SJCRH30 (cell line): Measurements from ENCODE around the gene NLK. TPM values are rescaled to one million over a fixed set of nuclear protein-coding genes. Genes with fewer than 3 reads are reported as not detected.

ENCODE experiments used
- DNase-seq, 2 experiments: peaks; one replicate each; pipeline ENCODE4 v3.0.0-alpha.2; 2015 to 2020
- H3K27ac ChIP-seq: fragments of 250-450 bp; sonication (Bioruptor Pico); 2 replicates; pipeline ENCODE4 v1.5.1; 2020; ENCODE audit warnings: mild to moderate bottlenecking, moderate library complexity
- H3K27me3 ChIP-seq: fragments of 250-450 bp; sonication (Bioruptor Pico); 2 replicates; pipeline ENCODE4 v1.5.1; 2020; ENCODE audit warnings: mild to moderate bottlenecking, moderate library complexity
- H3K36me3 ChIP-seq: fragments of 250-450 bp; sonication (Bioruptor Pico); 2 replicates; pipeline ENCODE4 v1.5.1; 2020; ENCODE audit warnings: mild to moderate bottlenecking, moderate library complexity
- H3K4me1 ChIP-seq: fragments of 250-450 bp; sonication (Bioruptor Pico); 2 replicates; pipeline ENCODE4 v1.5.1; 2020; ENCODE audit warnings: mild to moderate bottlenecking, moderate library complexity
- H3K4me3 ChIP-seq: fragments of 250-450 bp; sonication (Bioruptor Pico); 2 replicates; pipeline ENCODE4 v1.5.1; 2020; ENCODE audit warnings: mild to moderate bottlenecking, moderate library complexity
- H3K9me3 ChIP-seq: fragments of 250-450 bp; sonication (Bioruptor Pico); replicated peaks from 2 replicates; pipeline ENCODE4 v1.5.1; 2020; ENCODE audit warnings: mild to moderate bottlenecking, moderate library complexity
- total RNA-seq: library from RNA; depleted of rRNA; stranded (reverse); fragments of >200 nt; shearing (Covaris generic); gene quantifications from 2 replicates; pipeline ENCODE4 v1.2.3, GENCODE V29; 2014

Gene NLK
- total RNA-seq, 1 experiment from 2014 or later, result 27.8 TPM

GRCh38 chr17:28045304-28045703, 2.8 kb downstream of the NLK start:
- DNase-seq, result no peak
- no peaks in the 10 kb centered on the region for H3K27me3 ChIP-seq
- H3K9me3 ChIP-seq, result no peaks in the 10 kb centered on the region
- H3K4me1 ChIP-seq, result peaks cover 8% of the 10 kb centered on the region; the same call in 1 of the 2 replicates
- H3K27ac ChIP-seq, result no peak overlapping the region
- no peak overlapping the region for H3K4me3 ChIP-seq
- H3K36me3 ChIP-seq, result peaks cover 10% of the 10 kb centered on the region

DNA sequence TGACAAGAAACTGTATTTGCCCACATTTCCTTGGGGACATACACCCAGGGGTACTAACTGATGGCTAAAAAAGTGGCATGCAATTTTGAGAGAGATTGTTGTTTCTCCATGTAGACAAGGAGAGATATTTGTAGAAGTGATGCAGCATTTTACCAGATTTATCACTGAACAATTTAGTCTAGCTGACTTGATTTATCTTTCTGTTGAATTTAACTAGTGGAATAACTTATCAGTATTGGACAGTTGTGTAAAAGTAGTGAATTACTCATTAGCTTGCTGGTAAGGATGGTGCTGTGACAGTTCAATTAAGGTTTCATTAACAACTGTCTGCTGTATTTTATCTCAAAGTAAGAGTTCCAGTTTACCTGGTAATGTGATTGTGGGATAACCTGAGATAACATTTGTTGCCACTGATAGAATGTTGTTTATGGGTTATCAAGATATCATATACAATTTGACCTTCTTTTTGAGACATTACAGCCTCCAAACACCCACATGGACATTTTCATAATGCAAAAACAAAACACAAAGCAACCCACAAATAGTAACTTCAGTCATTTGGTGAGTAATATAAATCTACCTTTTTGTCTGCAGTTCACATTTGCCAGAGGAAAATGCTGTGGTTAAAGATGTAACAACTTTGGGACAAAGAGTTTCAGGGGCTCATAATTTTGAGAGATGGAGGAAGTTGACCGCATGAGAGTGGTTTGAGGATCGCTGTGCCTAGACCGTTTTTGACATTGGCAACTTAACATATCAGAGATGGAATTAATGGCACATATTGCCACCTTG, 3.8 kb downstream of the NLK start:
- H3K27ac ChIP-seq, result no peak overlapping the region
- no peak overlapping the region for H3K4me3 ChIP-seq
- H3K27me3 ChIP-seq, result no peaks in the 10 kb centered on the region
- no peaks in the 10 kb centered on the region for H3K9me3 ChIP-seq
- H3K36me3 ChIP-seq, result peaks cover 10% of the 10 kb centered on the region
- peaks cover 8% of the 10 kb centered on the region; the same call in 1 of the 2 replicates for H3K4me1 ChIP-seq
- no peak for DNase-seq

GRCh38 chr17:28047806-28048205, 5.3 kb downstream of the NLK start:
- peak in 1 of 2 experiments; percentile 28 for DNase-seq
- no peak overlapping the region for H3K27ac ChIP-seq
- H3K27me3 ChIP-seq, result no peaks in the 10 kb centered on the region
- H3K4me1 ChIP-seq, result peaks cover 8% of the 10 kb centered on the region; the same call in 1 of the 2 replicates
- no peak overlapping the region for H3K4me3 ChIP-seq
- H3K9me3 ChIP-seq, result no peaks in the 10 kb centered on the region
- H3K36me3 ChIP-seq, result peaks cover 10% of the 10 kb centered on the region

DNA sequence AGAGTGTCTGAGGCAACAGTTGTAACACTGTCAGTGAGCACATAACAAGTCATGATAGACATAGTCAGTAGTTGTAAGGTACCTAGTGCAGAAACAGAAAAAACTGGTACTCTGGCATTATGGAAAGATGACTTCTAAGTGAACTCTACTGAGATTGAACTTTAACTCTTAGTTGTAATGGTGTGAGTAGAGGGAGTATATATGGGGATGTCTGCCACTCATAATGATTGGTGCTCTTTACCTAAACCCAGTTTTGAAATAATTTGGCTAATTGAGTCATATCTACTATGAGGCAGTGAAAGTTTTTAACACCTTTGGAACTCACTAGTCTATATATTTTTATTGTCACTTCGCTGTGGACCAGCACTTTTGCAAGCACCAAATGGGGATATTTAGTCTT, 6.6 kb downstream of the NLK start:
- Histone ChIP-seq H3K27me3 (no peaks in the 10 kb centered on the region), H3K9me3 (no peaks in the 10 kb centered on the region), H3K4me1 (peaks cover 2% of the 10 kb centered on the region; the same call in 1 of the 2 replicates), H3K4me3 (no peak overlapping the region), H3K36me3 (peaks cover 10% of the 10 kb centered on the region), H3K27ac (no peak overlapping the region)
- DNase-seq, result no peak

DNA sequence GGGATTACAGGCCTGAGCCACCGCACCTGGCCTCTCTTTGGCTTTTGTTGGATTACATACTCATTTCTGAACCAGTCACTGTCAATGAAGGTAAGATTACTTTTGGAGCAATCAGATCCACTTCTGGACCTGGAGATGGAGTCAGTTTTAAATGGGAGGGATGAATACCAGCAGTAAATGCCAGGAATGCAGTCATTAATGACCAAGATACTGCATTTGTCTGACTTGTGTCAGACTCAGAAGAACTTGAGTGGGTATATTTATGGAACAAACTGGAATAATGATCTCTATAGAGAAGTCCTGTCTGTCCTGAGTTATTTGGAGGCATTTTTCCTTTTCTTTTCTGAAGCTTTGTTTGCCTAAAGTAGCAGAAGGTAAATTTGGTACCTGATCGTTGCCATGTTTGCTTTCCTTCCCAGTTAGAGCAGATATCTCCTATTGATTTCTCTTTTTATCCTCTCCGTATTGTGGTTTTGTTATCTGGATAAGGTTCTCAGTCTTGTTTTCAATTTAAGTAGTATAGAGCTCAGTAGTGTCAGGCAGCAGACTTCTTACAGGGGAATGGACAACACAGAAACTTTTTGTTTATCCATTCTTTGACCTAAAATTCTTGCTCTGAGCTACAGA, 10.7 kb downstream of the NLK start:
- no peaks in the 10 kb centered on the region for H3K27me3 ChIP-seq
- DNase-seq, result no peak
- H3K9me3 ChIP-seq, result no peaks in the 10 kb centered on the region
- no peak overlapping the region for H3K27ac ChIP-seq
- peaks cover 2% of the 10 kb centered on the region; the same call in 1 of the 2 replicates for H3K36me3 ChIP-seq
- H3K4me3 ChIP-seq, result no peak overlapping the region
- H3K4me1 ChIP-seq, result no peaks in the 10 kb centered on the region

DNA sequence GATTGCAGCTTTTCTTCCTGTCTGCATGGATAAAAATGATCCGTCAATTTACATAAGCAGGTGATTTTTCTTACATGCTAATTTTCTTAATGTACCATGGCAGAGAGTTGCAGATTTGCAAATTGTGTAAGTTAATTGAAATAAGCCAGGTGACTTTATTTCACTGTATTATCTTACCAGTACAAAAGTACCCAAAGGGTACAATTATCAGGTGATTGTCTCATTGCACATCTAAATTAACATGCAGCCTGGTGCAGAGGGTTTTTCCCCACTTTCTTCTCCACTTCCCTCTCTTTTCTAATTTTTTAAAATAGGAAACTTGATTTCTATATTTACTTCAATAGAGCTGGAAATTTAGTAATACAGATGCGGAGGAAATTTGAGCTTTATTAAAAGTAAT, 11.2 kb downstream of the NLK start:
- H3K9me3 ChIP-seq, result no peaks in the 10 kb centered on the region
- H3K4me3 ChIP-seq, result no peak overlapping the region
- no peaks in the 10 kb centered on the region for H3K36me3 ChIP-seq
- H3K27ac ChIP-seq, result no peak overlapping the region
- no peak for DNase-seq
- no peaks in the 10 kb centered on the region for H3K4me1 ChIP-seq
- no peaks in the 10 kb centered on the region for H3K27me3 ChIP-seq

- no peak for DNase-seq
- H3K9me3 ChIP-seq, result no peaks in the 10 kb centered on the region
- H3K4me3 ChIP-seq, result no peak overlapping the region
- H3K27ac ChIP-seq, result no peak overlapping the region
- no peaks in the 10 kb centered on the region for H3K36me3 ChIP-seq
- no peaks in the 10 kb centered on the region for H3K27me3 ChIP-seq
- H3K4me1 ChIP-seq, result no peaks in the 10 kb centered on the region
Measured at GRCh38 chr17:28055546-28056275, 13.2 kb downstream of the NLK start.

- H3K4me3 ChIP-seq, result no peak overlapping the region
- H3K27me3 ChIP-seq, result no peaks in the 10 kb centered on the region
- H3K27ac ChIP-seq, result no peak overlapping the region
- H3K9me3 ChIP-seq, result no peaks in the 10 kb centered on the region
- no peaks in the 10 kb centered on the region for H3K36me3 ChIP-seq
- no peaks in the 10 kb centered on the region for H3K4me1 ChIP-seq
- no peak for DNase-seq
Measured at GRCh38 chr17:28056276-28056620, 13.8 kb downstream of the NLK start.

GRCh38 chr17:28057731-28058246, 15.3 kb downstream of the NLK start:
- no peaks in the 10 kb centered on the region for H3K27me3 ChIP-seq
- H3K27ac ChIP-seq, result no peak overlapping the region
- H3K4me1 ChIP-seq, result no peaks in the 10 kb centered on the region
- no peak for DNase-seq
- H3K36me3 ChIP-seq, result no peaks in the 10 kb centered on the region
- no peaks in the 10 kb centered on the region for H3K9me3 ChIP-seq
- no peak overlapping the region for H3K4me3 ChIP-seq

- Histone ChIP-seq H3K4me3 (no peak overlapping the region), H3K4me1 (no peaks in the 10 kb centered on the region), H3K27ac (no peak overlapping the region), H3K9me3 (no peaks in the 10 kb centered on the region), H3K27me3 (no peaks in the 10 kb centered on the region), H3K36me3 (no peaks in the 10 kb centered on the region)
- DNase-seq, result no peak
Measured at GRCh38 chr17:28059675-28060074, 17.2 kb downstream of the NLK start.

DNA sequence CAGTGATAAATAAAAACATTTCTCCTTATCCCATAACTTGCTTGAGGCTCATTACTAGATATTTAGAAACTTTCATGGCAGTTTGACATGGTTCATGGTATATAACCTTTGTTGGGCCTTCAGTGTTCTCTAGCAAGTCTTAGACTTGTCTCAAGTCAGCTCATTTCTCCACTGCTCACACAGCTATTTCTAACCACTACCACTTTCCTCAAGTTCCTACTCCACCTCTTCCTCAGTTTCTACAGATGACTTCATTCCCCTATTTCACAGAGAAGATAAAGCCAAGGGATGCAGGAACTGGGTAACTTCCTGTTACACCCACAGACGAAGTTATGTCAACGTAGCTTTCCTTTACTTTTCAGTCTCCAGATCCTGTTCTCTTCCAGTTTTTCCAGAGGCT, 23.2 kb downstream of the NLK start:
- H3K4me3 ChIP-seq, result no peak overlapping the region
- H3K27ac ChIP-seq, result no peak overlapping the region
- no peak for DNase-seq
- no peaks in the 10 kb centered on the region for H3K4me1 ChIP-seq
- no peaks in the 10 kb centered on the region; the same call in 1 of the 2 replicates for H3K9me3 ChIP-seq
- H3K36me3 ChIP-seq, result no peaks in the 10 kb centered on the region
- H3K27me3 ChIP-seq, result no peaks in the 10 kb centered on the region

DNA sequence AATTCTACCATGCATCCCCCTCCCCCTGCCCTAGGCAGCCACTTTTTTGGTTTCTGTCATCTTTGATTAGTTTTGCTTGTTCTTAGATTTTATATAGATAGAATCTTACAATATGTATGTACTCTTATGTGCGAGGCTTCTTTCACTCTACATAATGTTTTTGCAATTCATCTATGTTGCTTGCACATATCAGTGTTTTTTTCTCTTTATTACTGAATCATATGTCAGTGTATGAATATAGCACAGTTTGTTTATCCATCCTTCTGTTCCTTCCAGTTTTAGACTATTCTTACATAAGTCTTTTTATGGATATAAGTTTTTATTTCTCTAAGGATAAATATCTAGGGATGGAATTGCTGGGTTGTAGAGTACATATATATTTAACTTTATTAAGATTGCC, 26.6 kb downstream of the NLK start:
- H3K36me3 ChIP-seq, result peaks cover 4% of the 10 kb centered on the region; the same call in 1 of the 2 replicates
- peaks cover 9% of the 10 kb centered on the region for H3K9me3 ChIP-seq
- H3K27me3 ChIP-seq, result no peaks in the 10 kb centered on the region
- no peak overlapping the region for H3K27ac ChIP-seq
- no peaks in the 10 kb centered on the region for H3K4me1 ChIP-seq
- H3K4me3 ChIP-seq, result no peak overlapping the region
- no peak for DNase-seq

DNA sequence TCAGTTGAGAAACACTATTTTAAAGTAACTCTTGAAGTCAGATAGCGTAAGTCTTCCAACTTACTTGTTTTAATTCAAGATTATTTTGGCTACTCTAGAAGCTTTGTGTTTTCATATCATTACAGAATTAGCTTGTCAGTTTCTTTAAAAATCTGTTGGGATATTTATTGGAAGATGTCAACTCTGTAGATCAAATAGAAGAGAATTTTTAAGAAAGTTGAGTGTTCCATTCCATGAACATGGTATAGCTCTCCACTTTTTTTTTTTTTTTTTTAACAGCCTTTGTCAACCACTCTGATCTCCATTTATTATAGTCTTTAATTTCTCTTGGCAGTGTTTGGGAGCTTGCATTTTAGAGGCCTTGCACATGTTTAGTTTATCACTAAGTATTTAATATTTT, 28.7 kb downstream of the NLK start:
- Histone ChIP-seq H3K27ac (no peak overlapping the region), H3K9me3 (peaks cover 9% of the 10 kb centered on the region), H3K4me3 (no peak overlapping the region), H3K4me1 (no peaks in the 10 kb centered on the region), H3K27me3 (no peaks in the 10 kb centered on the region), H3K36me3 (peaks cover 4% of the 10 kb centered on the region; the same call in 1 of the 2 replicates)
- no peak for DNase-seq

DNA sequence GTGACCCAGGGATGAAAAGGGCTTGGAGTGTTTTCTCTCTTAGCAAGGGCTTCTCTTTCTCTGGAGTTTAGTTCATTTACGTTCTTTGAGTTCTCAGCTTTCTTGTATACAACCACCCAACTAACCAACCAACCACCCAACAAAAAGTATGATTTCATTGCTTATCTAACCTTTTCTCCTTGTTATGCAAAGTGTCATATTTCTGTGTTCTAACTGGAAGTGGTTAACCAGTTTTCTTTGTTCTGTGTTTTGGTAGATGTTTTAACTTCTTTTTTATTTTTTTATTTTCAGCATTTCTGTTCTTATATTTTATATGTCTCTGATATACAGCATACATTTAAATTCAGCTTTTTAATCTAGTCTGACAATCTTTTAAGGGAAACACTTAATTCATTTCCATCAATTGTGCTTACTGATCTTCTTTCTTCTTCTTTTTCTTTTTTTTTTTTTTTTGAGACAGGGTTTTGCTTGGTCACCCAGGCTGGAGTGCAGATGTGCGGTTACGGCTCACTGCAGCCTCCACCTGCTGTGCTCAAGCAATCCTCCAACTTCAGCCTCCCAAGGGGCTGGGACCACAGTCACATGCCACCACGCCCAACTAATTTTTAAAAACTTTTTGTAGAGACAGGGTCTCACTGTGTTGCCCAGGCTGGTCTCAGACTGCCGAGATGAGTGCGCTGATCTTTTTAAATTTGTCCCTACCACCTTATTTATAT, 29.6 kb downstream of the NLK start:
- Histone ChIP-seq H3K4me1 (no peaks in the 10 kb centered on the region), H3K27me3 (no peaks in the 10 kb centered on the region), H3K9me3 (peaks cover 9% of the 10 kb centered on the region), H3K36me3 (peaks cover 4% of the 10 kb centered on the region; the same call in 1 of the 2 replicates), H3K27ac (no peak overlapping the region), H3K4me3 (no peak overlapping the region)
- DNase-seq, result no peak
